T47D (cell line): Measurements from ENCODE around the gene AGER.
"Not testable (repeated sequence)": the region's sequence is repeated elsewhere in the genome, so short reads cannot be mapped to it uniquely, and the experiment has no call there.

Experiments
- DNase-seq, 2 experiments: peaks; one replicate each; pipeline versions ENCODE4 v3.0.0 to v3.0.0-alpha.2; 2011 to 2012; ENCODE audit warnings: low read depth in 1 of 2, low spot score in 1 of 2
- JUND ChIP-seq: IDR thresholded peaks from 2 replicates; pipeline ENCODE4 v1.6.1; 2012; ENCODE audit warnings: low read depth
- in situ Hi-C: cut with HindIII; loops from 2 replicates; pipeline ENCODE4 v1.10.0; 2016; ENCODE audit warnings: low sequenced_read_pairs, low pct_unique_long_range_greater_than_20kb

AGER gene

GRCh38 chr6:32187009-32187709 lies 3.1 kb upstream of the AGER start:
- no peak for TF ChIP-seq JUND
- in situ Hi-C loops, result no loop called here
- DNase-seq, result no peak

- DNase-seq, in situ Hi-C loops: not testable (repeated sequence)
Observed at GRCh38 chr6:32186151-32186840, 2.2 kb upstream of the AGER start.

- in situ Hi-C loops, result not testable (repeated sequence)
- DNase-seq, result peak in 1 of 2 experiments; percentile 58
Observed at GRCh38 chr6:32185681-32186131, 1.7 kb upstream of the AGER start.

GRCh38 chr6:32183483-32184083 lies 470 bp downstream of the AGER start:
- TF ChIP-seq JUND, result no peak
- no peak for DNase-seq
- in situ Hi-C loops, result no loop called here

GRCh38 chr6:32183030-32183429 lies 1.0 kb downstream of the AGER start:
- in situ Hi-C loops, result no loop called here
- TF ChIP-seq JUND, result no peak
- DNase-seq, result no peak

GRCh38 chr6:32182555-32182981 lies 1.5 kb downstream of the AGER start:
- DNase-seq, result no peak
- in situ Hi-C loops, result no loop called here

GRCh38 chr6:32181915-32182529 lies 2.0 kb downstream of the AGER start:
- in situ Hi-C loops, result no loop called here
- no peak for DNase-seq
- no peak for TF ChIP-seq JUND

More at GRCh38 chr6:32182555-32182981, 1.5 kb downstream of the AGER start:
- no peak for TF ChIP-seq JUND

GRCh38 chr6:32181148-32181702 lies 2.8 kb downstream of the AGER start:
- in situ Hi-C loops, result no loop called here
- no peak for DNase-seq
- no peak for TF ChIP-seq JUND

GRCh38 chr6:32179766-32180405 lies 4.2 kb downstream of the AGER start:
- no peak for DNase-seq
- TF ChIP-seq JUND, result no peak
- in situ Hi-C loops, result no loop called here

- no peak for DNase-seq
- in situ Hi-C loops, result no loop called here
- no peak for TF ChIP-seq JUND
Observed at GRCh38 chr6:32178547-32179440, 5.3 kb downstream of the AGER start.

- in situ Hi-C loops, result no loop called here
- no peak for TF ChIP-seq JUND
- DNase-seq, result peak; percentile 96 to 100
Observed at GRCh38 chr6:32177788-32178546, 6.1 kb downstream of the AGER start, which contains the start of gene RNF5. RNF5 (plus strand) TSS chr6:32178405; CDS start chr6:32178512, 107 bp downstream.
